Upper lobe of left lung (tissue), 4 donors: ENCODE measurements around the gene HIGD2B.

Experiments used
- CTCF ChIP-seq, 6 experiments: fragments of 450-650 bp in 4 of 6; fragments of 200-600 bp in 2 of 6; sonication (generic) in 2 of 6; IDR thresholded peaks; one replicate each; pipeline ENCODE4 v1.5.1; 2016 to 2019; ENCODE audit warnings: antibody characterized with exemption in 6 of 6
- EP300 ChIP-seq, 4 donors: sonication (generic); formaldehyde crosslinking; IDR thresholded peaks; one replicate each; pipeline ENCODE4 v1.5.1; 2017; ENCODE audit warnings: antibody characterized with exemption in 4 of 4, control low read depth in 2 of 4
- POLR2A ChIP-seq, 4 donors: fragments of 450-650 bp; IDR thresholded peaks; one replicate each; pipeline ENCODE4 v1.5.1; 2016 to 2017; ENCODE audit warnings: antibody characterized with exemption in 4 of 4, mild to moderate bottlenecking in 2 of 4

GRCh38 chr15:72732086-72732485 is 46.1 kb upstream of the HIGD2B start:
- no peak for TF ChIP-seq CTCF (IDR thresholded peaks at IDR 0.05)
- no peak for TF ChIP-seq POLR2A (IDR thresholded peaks at IDR 0.05)
- no peak for TF ChIP-seq EP300 (IDR thresholded peaks at IDR 0.05)
